Measurements from ENCODE around the gene MED13. TPM values are rescaled to one million over a fixed set of nuclear protein-coding genes. Genes with fewer than 3 reads are reported as not detected.
"Not testable (repeated sequence)": the region's sequence is repeated elsewhere in the genome, so short reads cannot be mapped to it uniquely, and the experiment has no call there.

MED13 gene
- total RNA-seq, 1 experiment from 2014 or later: 49.4 TPM

- POLR2A ChIA-PET (ENCODE audit: unreplicated experiment): no interaction called here
- BruUV-seq (replicated peaks): no TSS peak
- Histone ChIP-seq H3K27ac (no peak overlapping the region), H2AFZ (no peak overlapping the region), H3K79me2 (ENCODE audit: low read depth) (no peaks in the 10 kb centered on the region), H3K4me3 (no peak overlapping the region), H3K9me2 (ENCODE audit: insufficient read depth) (no peaks in the 10 kb centered on the region), H3K9me3 (ENCODE audit: insufficient read depth, low read depth) (no peaks in the 10 kb centered on the region), H4K20me1 (ENCODE audit: insufficient read depth) (no peaks in the 10 kb centered on the region), H3K4me1 (replicated peaks; ENCODE audit: insufficient read depth) (no peaks in the 10 kb centered on the region), H3K4me2 (no peak overlapping the region), H3F3A (ENCODE audit: insufficient read depth, low read depth) (no peaks in the 10 kb centered on the region), H3K27me3 (ENCODE audit: insufficient read depth, low read depth) (no peaks in the 10 kb centered on the region), H3K36me3 (ENCODE audit: low read depth) (no peaks in the 10 kb centered on the region)
- no peak for DNase-seq
- no peak for TF ChIP-seq EZH2 (IDR thresholded peaks at IDR 0.05; ENCODE audit: low read depth)
- TF ChIP-seq CTCF (conservative IDR thresholded peaks at IDR 0.05): no peak
- intact Hi-C loops (cut with micrococcal nuclease; ENCODE audit: unreplicated experiment): no loop called here
- CTCF ChIA-PET: no interaction called here
These were observed 12.0 kb upstream of the MED13 start for GRCh38 chr17:62076864-62077788.

- no peak for TF ChIP-seq CTCF (conservative IDR thresholded peaks at IDR 0.05)
- TF ChIP-seq EZH2 (IDR thresholded peaks at IDR 0.05; ENCODE audit: low read depth): no peak
- H3F3A ChIP-seq (ENCODE audit: insufficient read depth, low read depth): no peaks in the 10 kb centered on the region
- no peaks in the 10 kb centered on the region for H3K9me2 ChIP-seq (ENCODE audit: insufficient read depth)
- H3K4me3 ChIP-seq: no peak overlapping the region
- no peaks in the 10 kb centered on the region for H4K20me1 ChIP-seq (ENCODE audit: insufficient read depth)
- H3K36me3 ChIP-seq (ENCODE audit: low read depth): no peaks in the 10 kb centered on the region
- no peaks in the 10 kb centered on the region for H3K79me2 ChIP-seq (ENCODE audit: low read depth)
- POLR2A ChIA-PET (ENCODE audit: unreplicated experiment): no interaction called here
- H2AFZ ChIP-seq: no peak overlapping the region
- no peak overlapping the region for H3K27ac ChIP-seq
- intact Hi-C loops (cut with micrococcal nuclease; ENCODE audit: unreplicated experiment): no loop called here
- no peaks in the 10 kb centered on the region for H3K27me3 ChIP-seq (ENCODE audit: insufficient read depth, low read depth)
- H3K9me3 ChIP-seq (ENCODE audit: insufficient read depth, low read depth): no peaks in the 10 kb centered on the region
- BruUV-seq (replicated peaks): no TSS peak
- no peak for DNase-seq
- CTCF ChIA-PET: interaction anchor here (0.5 to 0.6 kb wide), 2 partner anchors 10 to 225 kb away, joined by 5 to 9 read pairs; no protein-coding TSS in a partner anchor
- no peaks in the 10 kb centered on the region for H3K4me1 ChIP-seq (replicated peaks; ENCODE audit: insufficient read depth)
- H3K4me2 ChIP-seq: no peak overlapping the region
These were observed 10.3 kb upstream of the MED13 start for GRCh38 chr17:62075308-62075815.

GRCh38 chr17:62073993-62074392 lies 8.9 kb upstream of the MED13 start:
- intact Hi-C loops (cut with micrococcal nuclease; ENCODE audit: unreplicated experiment): no loop called here
- H3K4me3 ChIP-seq: no peak overlapping the region
- H3K79me2 ChIP-seq (ENCODE audit: low read depth): no peaks in the 10 kb centered on the region
- H2AFZ ChIP-seq: no peak overlapping the region
- TF ChIP-seq CTCF (conservative IDR thresholded peaks at IDR 0.05) (no peak), EZH2 (IDR thresholded peaks at IDR 0.05; ENCODE audit: low read depth) (no peak)
- no peaks in the 10 kb centered on the region for H3K9me2 ChIP-seq (ENCODE audit: insufficient read depth)
- no peaks in the 10 kb centered on the region for H4K20me1 ChIP-seq (ENCODE audit: insufficient read depth)
- BruUV-seq (replicated peaks): no TSS peak
- no peak overlapping the region for H3K27ac ChIP-seq
- CTCF ChIA-PET: no interaction called here
- no peaks in the 10 kb centered on the region for H3K27me3 ChIP-seq (ENCODE audit: insufficient read depth, low read depth)
- no peaks in the 10 kb centered on the region for H3K36me3 ChIP-seq (ENCODE audit: low read depth)
- no peaks in the 10 kb centered on the region for H3K4me1 ChIP-seq (replicated peaks; ENCODE audit: insufficient read depth)
- no peaks in the 10 kb centered on the region for H3F3A ChIP-seq (ENCODE audit: insufficient read depth, low read depth)
- H3K4me2 ChIP-seq: no peak overlapping the region
- H3K9me3 ChIP-seq (ENCODE audit: insufficient read depth, low read depth): no peaks in the 10 kb centered on the region
- POLR2A ChIA-PET (ENCODE audit: unreplicated experiment): no interaction called here
- DNase-seq: no peak

- H3K4me3 ChIP-seq; H3K79me2 ChIP-seq (ENCODE audit: low read depth); CTCF ChIA-PET; POLR2A ChIA-PET (ENCODE audit: unreplicated experiment); H2AFZ ChIP-seq; DNase-seq; H3F3A ChIP-seq (ENCODE audit: insufficient read depth, low read depth); H3K9me2 ChIP-seq (ENCODE audit: insufficient read depth); H3K9me3 ChIP-seq (ENCODE audit: insufficient read depth, low read depth); H3K27ac ChIP-seq; H3K4me2 ChIP-seq; H3K36me3 ChIP-seq (ENCODE audit: low read depth); intact Hi-C loops (cut with micrococcal nuclease; ENCODE audit: unreplicated experiment); BruUV-seq (replicated peaks); H4K20me1 ChIP-seq (ENCODE audit: insufficient read depth); H3K4me1 ChIP-seq (replicated peaks; ENCODE audit: insufficient read depth); H3K27me3 ChIP-seq (ENCODE audit: insufficient read depth, low read depth): not testable (repeated sequence)
These were observed 7.8 kb upstream of the MED13 start for GRCh38 chr17:62072855-62073254.

Measured in PC-9 (cell line).